Posterior vena cava (tissue), 2 donors: ENCODE data around the gene TRIM67. TPM values are rescaled to one million over a fixed set of nuclear protein-coding genes. Genes with fewer than 3 reads are reported as not detected.

Experiments
- DNase-seq: peaks from one replicate; pipeline ENCODE4 v3.0.0-alpha.2; 2020; ENCODE audit warnings: low spot score
- intact Hi-C, 2 donors: fragments of 100-400 bp; cut with DNase I; formaldehyde crosslinking; loops; one replicate each; pipeline versions ENCODE4 v1.14.1 to v1.14.2; 2022 to 2023
- total RNA-seq, 2 donors: library from RNA; stranded (reverse); fragmentation: NEBNext Ultra II Directional; extraction: Animal tissue kit (Norgen Biotek cat#: 25700); gene quantifications; one replicate each; pipeline ENCODE4 v1.2.1, GENCODE V29; 2021
- donor health status: DM: yes; HTN: yes; CAD: no.
- donor health status: DM: yes; HTN: yes; CAD: no.

The TRIM67 gene
- total RNA-seq, 2 donors from 2014 or later: not detected

DNA sequence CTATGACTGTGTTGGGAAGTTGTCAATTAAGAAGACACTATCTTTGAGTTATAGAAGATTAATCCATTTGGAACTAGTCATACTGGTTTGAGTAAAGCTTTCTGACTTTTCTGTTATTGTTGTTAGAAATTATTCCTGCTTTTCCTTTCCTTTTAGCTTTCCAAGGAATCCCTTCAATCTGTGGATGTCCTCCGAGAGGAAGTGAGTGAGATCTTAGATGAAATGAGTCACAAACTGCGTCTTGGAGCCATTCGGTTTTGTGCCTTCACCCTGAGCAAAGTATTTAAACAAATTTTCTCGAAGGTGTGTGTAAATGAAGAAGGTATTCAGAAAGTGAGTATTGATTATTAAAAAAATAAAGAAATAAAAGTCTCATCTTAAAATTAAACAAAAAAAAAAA, 98.5 kb downstream of the TRIM67 start:
- intact Hi-C loops: no loop called here
- DNase-seq: no peak

- DNase-seq: no peak
- intact Hi-C loops: no loop called here
Observed at GRCh38 chr1:231264642-231265041, 102.8 kb downstream of the TRIM67 start.

- intact Hi-C loops: no loop called here
Observed at GRCh38 chr1:231265379-231265778, 103.5 kb downstream of the TRIM67 start.

DNA sequence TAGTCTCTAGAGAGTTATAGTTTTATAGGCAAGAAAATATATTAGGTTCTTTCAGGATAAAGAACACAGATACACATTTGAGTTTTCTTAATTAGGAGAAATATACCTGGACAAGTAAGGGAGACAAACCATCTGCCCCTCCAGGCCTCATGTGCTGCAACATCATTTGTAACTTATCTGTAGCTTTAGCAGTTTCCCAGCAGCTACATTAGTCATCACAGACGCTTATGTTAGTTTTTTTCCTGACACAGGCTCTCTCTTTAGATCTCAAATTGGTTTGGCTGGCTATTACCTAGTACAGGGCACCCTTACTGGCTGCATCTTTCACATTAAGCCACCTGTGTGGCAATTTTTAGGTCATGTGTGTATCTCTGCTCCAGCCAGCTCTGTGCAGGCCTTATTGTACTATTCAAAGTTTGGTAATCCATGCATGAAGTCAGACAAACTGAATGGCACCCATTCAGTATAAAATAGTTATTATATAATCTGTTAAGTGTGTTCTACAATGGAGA, 105.0 kb downstream of the TRIM67 start:
- DNase-seq: no peak
- intact Hi-C loops: no loop called here

More at GRCh38 chr1:231265379-231265778, 103.5 kb downstream of the TRIM67 start:
- DNase-seq: no peak

Other genes starting within 250 kb of the TRIM67 start
- 10 to 100 TPM; 13.7 to 17.4 TPM for gene TTC13, start 183.2 kb upstream of the TRIM67 start, total RNA-seq
- 10 to 100 TPM; 11.7 to 13.2 TPM for gene ARV1, start 183.0 kb upstream of the TRIM67 start, total RNA-seq
- gene FAM89A, start 121.8 kb upstream of the TRIM67 start, total RNA-seq: 10 to 100 TPM in 1 of 2 donors, 1 to 10 TPM in 1; 8.4 to 11.2 TPM
- gene GNPAT, start 79.2 kb downstream of the TRIM67 start, total RNA-seq: 10 to 100 TPM; 31.2 to 34.1 TPM
- gene EXOC8, start 175.8 kb downstream of the TRIM67 start, total RNA-seq: 10 to 100 TPM; 12.5 to 15.7 TPM
- 1 to 10 TPM; 6.0 to 9.6 TPM for gene SPRTN, start 176.2 kb downstream of the TRIM67 start, total RNA-seq